Cerebellar cortex (tissue), 1 donor: Measurements from ENCODE around the gene FAM219B.
A peak's percentile ranks its signal among the peaks of the same experiment; 100 is the strongest.
"Not testable (repeated sequence)": the region's sequence is repeated elsewhere in the genome, so short reads cannot be mapped to it uniquely, and the experiment has no call there.

Experiments
- DNase-seq: peaks from one replicate; pipeline ENCODE4 v3.0.0-alpha.2; 2015; ENCODE audit warnings: low spot score

Gene FAM219B

GRCh38 chr15:74903676-74904075, 3.0 kb downstream of the FAM219B start:
- no peak for DNase-seq

GRCh38 chr15:74902295-74903075, 4.2 kb downstream of the FAM219B start:
- DNase-seq: no peak

- peak; percentile 65 for DNase-seq
These were observed 5.0 kb downstream of the FAM219B start for GRCh38 chr15:74901612-74902063.

GRCh38 chr15:74897300-74897701, 9.3 kb downstream of the FAM219B start:
- DNase-seq: no peak

- no peak for DNase-seq
These were observed 10.3 kb downstream of the FAM219B start for GRCh38 chr15:74896316-74896715.

- DNase-seq: no peak
These were observed 10.8 kb downstream of the FAM219B start for GRCh38 chr15:74895830-74896229.

- not testable (repeated sequence) for DNase-seq
These were observed 12.3 kb downstream of the FAM219B start for GRCh38 chr15:74894383-74894782.

GRCh38 chr15:74893627-74894026, 13.0 kb downstream of the FAM219B start:
- DNase-seq: no peak

GRCh38 chr15:74892931-74893330, 13.7 kb downstream of the FAM219B start:
- DNase-seq: no peak

GRCh38 chr15:74892313-74892712, 14.3 kb downstream of the FAM219B start:
- DNase-seq: no peak

GRCh38 chr15:74891469-74891868, 15.2 kb downstream of the FAM219B start:
- DNase-seq: no peak

GRCh38 chr15:74890665-74890960, 16.0 kb downstream of the FAM219B start:
- no peak for DNase-seq

- DNase-seq: peak; percentile 91
These were observed 16.6 kb downstream of the FAM219B start, which contains the start of gene MPI for GRCh38 chr15:74889883-74890664. Gene MPI, plus strand, starts transcription at chr15:74890042. Its CDS starts 32 bp downstream, at chr15:74890074.

GRCh38 chr15:74889390-74889882, 17.2 kb downstream of the FAM219B start:
- DNase-seq: peak; percentile 71

GRCh38 chr15:74888716-74889115, 17.9 kb downstream of the FAM219B start:
- no peak for DNase-seq

GRCh38 chr15:74887537-74888193, 19.0 kb downstream of the FAM219B start:
- not testable (repeated sequence) for DNase-seq

- no peak for DNase-seq
These were observed 21.2 kb downstream of the FAM219B start for GRCh38 chr15:74885461-74885860.

GRCh38 chr15:74884428-74885223, 22.0 kb downstream of the FAM219B start:
- DNase-seq: no peak

- DNase-seq: no peak
These were observed 24.1 kb downstream of the FAM219B start for GRCh38 chr15:74882528-74882927.

- DNase-seq: no peak
These were observed 28.4 kb downstream of the FAM219B start for GRCh38 chr15:74878273-74878672.

GRCh38 chr15:74873756-74874424, 32.8 kb downstream of the FAM219B start:
- no peak for DNase-seq
